Anterior cingulate cortex (tissue), 58 donors: ENCODE results near the gene BTBD8.
"Not testable (repeated sequence)": the region's sequence is repeated elsewhere in the genome, so short reads cannot be mapped to it uniquely, and the experiment has no call there.

Source experiments
- DNase-seq, 58 donors: peaks; one replicate each; lab custom pipeline; 2025; lab: John Stamatoyannopoulos, UW

BTBD8 gene

DNA sequence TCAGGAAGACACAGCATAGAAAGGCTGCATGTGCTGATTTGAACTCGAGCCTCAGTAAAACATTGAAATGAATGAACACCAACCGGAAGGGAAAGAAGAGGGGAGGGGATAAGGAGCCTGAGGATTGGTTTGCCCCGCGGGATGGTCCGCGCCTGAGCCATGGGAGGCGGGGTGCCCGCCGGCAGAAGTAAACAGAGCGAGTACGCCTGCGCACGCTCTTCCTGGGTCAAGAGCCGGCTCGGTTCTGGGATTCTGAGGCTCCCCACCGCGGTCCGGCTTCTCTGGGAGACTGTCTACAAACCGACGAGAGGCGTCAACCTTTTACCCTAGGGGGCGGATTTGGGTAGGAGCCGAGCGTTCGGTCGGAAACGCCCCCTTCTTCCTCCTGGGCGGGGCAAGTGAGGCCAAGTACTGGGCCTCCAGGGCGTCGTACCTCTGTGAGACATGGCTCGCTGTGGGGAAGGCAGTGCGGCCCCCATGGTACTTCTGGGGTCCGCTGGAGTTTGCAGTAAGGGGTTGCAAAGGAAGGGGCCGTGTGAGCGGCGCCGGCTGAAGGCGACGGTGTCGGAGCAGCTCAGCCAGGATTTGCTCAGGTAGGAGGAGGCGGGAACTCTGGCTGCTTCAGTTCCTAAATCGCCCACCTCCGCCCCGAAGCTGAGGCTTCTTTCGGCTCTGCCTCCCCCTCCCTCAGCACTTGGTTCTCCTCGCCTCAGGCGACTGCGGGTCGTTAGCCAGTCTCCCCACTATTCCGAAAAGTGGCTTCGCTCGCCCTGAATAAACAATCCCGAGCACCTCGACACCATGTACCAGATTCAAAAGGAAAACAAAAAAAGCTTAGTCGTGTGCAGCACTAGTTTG, at the start of gene BTBD8:
BTBD8 (plus strand) TSS at position 218 of the 858 bp plus-strand sequence; CDS start at position 445, 227 bp downstream.
- peak in 57 of 58 donors; percentile 20 to 90 (median 74) for DNase-seq

DNA sequence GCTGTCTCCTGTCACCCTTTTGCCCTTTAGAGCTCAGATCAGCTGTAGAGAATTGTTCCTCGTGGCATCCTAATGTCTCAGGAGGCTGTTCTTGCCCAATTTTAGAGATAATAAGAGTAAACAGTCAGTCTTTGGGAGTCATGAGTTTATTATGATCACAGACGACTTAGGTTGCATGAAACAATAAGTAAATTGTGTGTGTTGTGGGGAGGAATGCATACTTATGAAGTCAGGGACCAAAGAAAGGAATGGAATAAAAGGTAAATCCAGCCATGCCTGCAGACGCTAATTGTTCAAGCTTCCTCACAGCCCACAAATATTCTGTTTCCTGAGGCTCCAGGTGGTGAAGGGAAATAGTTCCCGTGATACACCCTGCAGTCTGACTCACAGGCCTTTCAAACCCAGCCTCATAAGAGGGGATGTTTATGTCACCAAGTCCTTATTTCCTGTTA, 49.5 kb upstream of the BTBD8 start:
- DNase-seq: no peak

DNA sequence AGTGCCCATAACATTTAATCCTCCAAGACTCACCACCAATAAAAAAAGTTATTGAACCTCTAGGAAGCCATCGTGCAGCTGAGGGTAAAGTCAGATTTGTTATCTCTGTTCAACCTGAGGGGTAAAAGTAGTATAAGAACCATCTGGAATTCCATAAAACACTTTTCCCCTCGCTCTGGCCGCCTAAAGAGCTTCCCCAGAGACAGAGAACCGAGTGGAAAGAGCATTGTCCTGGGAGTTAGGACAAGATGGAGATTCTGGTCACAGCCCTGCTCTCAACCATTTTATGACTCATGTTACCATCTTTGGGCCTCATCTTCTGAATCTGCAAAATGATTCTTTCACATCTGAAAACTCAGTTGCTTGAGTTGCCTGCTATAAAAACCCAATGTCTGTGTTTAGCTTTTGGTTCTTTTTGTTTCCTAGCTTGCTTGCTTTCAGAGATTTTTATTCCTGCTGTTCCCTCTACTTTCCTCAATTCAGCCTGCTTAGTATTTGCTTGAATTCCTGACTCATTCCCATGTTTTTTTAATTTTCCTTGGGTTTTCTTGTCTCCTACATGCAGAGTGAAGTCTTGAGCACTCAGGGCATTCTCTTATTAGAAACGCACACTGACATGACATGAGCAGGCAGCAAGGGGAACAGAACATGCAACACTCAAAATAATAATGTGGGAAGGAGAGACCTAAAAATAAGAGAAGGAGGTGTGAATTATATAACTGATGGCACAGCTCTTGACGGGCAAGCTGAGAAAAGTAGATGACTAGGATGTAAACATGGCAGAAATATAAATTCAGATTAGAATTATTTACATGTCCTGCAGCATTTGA, 48.6 kb upstream of the BTBD8 start:
- peak in 5 of 58 donors; percentile 0 to 37 (median 17) for DNase-seq

DNA sequence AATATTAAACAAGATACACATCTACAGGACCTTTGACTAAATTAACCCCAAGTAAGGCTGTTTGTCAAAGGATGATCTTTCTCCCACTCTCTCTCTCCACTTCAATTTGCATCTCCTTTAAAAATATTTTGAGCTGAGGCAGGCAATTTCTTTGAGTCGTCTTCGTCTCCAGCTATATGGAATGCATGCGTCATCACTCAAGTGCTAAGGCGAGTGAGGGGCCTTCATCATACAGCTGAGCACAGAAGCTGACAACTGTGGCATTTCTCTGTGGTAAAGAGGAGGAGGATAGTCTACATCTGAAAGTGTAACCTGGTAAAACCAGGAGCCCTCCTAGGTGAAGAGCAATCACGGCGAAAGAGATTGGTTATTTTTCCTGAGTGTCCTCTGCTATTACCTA, 42.7 kb upstream of the BTBD8 start:
- no peak for DNase-seq

DNA sequence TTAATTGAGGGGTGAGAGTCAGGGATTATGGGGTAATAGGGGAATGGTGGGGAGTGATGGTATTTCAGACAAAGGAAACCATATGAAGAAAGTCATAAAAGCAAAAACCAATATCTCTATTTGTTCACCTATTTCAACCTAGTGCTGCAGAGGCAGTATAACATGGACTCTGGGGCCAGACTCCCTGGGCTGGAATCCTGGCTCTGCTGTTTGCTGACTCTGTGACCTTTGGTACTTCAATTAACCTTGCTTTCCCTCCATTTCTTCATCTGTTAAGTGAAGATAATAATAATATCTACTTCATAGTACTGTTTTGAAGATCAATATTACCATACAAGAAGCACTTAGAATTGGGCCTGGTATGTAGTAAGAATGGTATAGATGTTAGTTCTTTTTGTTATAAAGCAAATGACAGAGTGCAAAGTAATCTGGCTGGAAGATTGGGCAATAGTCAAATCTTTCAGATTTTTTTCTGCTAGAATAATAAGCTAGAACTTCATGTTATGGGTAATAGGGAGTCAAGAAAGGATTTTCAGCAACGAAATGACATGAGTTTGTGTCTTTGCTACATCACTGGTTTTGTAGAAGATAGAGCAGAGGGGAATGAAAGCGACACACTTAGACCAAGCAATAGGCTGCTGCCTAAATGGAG, 41.3 kb upstream of the BTBD8 start:
- DNase-seq: no peak

DNA sequence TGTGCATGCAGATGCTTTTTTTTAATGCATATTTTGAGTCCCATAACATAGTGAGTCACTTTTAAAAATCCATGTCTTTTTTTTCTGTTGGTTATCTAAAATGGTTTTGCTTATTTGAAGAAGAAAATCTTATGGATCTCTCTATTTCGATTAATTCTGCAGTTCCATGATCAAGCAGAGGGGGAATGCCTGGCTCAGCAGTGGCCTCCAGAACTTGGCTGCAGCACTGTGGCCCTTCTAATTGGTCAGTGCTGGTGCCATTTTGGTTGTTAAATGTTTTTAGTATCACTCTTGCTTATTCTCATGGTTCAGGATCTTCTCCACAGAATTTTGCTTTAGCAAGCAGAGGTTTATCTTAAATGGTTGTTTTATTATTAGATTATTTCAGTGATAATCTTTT, 39.2 kb upstream of the BTBD8 start:
- no peak for DNase-seq

DNA sequence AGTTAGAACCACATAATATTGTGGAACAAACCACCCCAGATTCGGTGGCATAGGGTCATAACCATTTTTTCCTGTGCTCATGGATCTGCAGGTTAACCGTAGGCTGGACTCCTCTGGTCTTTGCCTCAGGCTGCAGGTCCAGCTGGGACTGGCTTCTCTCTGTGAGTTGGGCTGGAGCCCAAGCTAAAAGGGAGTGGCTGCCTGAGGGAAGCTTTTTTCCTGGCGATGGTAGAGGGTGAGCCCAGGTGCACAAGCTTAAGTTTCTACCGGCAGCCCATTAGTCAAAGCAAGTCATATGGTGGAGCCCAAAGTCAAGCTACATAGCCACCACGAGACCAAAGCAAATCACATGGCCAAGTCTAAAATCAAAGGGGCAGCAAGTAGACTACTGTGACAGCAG, 36.5 kb upstream of the BTBD8 start:
- no peak for DNase-seq

DNA sequence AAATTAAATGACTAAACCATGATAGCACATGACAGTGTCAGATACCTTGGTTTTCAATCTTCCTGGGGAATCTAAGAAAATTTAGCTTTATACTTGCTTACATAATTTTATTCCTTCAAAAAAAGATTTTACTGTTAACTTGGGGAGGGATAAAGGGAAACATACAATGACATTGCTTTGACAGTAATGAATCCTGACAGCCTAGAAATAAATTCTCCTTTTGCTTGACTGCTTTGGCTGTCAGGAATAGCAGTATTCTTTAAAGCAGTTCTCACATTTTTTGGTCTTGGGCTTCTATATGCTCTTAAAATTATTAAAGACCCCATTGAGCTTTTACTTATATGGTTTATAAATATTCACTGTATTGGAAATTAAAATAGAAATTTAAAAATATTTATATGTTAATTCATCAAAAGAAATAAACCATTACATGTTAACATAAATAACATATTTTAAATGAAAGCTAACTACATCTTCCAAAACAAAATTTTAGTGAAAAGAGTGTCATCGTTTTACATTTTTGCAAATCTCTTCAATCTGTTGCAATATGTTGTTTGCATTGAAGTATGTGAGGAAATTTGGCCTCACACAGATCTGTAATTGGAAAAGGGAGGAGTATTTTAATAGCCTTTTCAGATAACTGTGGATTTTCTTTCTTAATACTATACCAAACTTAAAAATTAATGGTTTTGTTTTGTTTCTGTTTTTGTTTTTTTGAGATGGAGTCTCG, 34.2 kb upstream of the BTBD8 start:
- no peak for DNase-seq

DNA sequence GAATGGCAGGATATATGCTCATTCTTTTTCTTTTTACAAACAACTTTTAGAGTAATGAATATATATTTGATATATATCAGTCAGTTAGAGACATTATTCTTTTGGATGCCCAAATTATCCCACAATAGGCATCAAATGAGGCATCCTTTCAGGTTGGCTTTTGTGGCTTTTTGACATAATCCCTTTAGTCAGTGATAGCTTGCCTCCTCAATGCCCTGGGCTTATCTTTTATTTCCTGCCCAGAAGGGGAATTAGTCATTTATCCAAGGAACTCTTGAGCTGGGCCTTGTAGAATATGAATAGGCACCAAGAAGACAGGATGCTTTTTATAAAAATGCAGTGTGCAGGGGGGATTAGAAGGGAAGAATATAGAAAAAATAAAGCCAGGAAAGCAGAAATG, 28.2 kb upstream of the BTBD8 start:
- DNase-seq: no peak

DNA sequence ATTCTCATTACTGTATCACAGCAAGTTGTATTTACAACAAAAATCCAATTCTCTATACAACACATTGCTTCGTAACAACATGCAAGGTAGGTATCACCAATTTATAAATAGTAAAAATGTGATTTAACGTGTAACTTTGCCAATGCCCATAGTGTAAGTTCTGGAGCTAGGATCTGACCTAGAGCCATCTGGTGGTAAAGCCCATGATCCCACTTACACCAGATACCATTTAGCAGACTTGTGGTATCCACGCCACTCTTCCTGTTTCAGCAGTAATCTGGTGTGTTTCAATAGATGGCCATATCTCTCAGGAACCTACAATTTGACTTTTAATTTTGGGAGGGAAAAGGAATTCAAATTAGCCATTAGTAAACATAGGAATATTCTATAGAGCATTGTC, 15.1 kb upstream of the BTBD8 start:
- DNase-seq: no peak

DNA sequence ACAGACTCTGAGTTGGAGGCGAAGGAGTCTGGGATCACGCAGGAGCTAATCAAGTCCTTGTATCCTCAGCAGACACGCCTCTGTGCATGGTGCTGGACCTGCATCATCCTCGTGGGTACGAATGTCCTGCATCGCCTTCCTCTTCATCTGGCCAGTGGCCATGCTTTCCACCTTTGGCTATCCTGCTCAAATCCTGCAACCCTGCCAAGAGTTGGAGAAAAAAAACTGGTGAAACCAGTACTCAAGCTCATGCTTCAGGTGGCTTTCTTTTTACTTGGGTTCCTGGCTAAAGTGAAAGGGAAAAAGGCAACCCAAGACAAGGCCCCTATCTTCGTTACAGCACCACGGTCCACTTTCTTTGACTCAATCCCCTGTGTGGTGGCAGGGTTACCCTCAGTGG, 13.8 kb upstream of the BTBD8 start:
- DNase-seq: no peak

DNA sequence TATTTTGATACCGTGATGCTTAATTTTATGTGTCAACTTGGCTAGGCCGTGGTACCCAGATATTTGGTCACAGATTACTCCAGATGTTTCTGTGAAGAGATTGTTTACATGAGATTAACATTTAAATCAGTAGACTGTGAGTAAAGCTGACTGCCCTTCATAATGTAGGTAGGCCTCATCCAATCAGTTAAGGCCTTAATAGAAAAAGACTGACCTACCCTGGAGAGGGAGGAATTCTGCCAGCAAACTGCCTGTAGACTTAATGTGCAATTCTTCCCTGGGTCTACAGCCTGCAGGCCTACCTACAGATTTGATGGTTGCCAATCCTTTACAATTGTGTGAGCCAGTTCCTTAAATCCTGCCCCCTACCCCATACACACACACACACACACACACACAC, 9.3 kb upstream of the BTBD8 start:
- no peak for DNase-seq

DNA sequence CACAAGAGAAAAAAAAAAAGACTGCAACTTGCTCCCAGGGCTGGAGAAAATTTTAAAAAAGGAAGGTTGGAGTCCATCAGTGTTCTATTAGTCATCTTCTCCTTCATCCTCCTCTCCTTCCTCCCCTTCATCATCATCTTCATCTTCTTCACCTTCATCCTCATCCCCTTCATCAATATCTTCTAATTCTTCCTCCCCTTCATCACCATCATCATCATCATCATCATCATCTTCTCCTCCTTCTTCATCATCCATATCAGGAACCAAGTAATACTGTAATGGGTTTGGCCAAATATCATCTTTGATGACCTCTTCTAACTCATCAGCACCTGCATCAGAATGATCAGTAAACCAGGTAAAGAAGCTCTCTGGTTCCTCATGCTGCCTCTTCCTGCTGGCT, 5.7 kb upstream of the BTBD8 start:
- DNase-seq: not testable (repeated sequence)

DNA sequence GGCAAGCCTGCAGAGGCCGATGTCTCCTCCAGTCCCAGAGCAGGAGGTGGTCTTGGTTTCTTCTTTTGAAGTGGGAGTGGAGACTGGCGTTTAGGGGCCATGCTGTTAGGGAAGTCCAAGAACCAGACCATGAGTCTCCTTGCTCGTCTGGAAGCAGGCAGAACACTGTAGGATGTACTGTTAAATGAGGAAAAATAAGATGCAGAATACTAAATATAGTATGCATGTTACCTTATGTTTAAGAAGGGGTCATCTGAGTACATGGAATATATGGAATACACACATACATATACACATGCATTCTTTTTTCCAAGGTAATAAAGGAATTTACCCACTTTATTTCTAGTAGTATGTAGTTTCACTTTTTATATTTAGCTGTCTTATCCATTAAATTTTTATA, 4.8 kb upstream of the BTBD8 start, which contains the start of gene SETSIP:
SETSIP (minus strand) TSS at position 101 of the 400 bp plus-strand sequence; CDS start at position 101, 0 bp downstream.
- no peak for DNase-seq

DNA sequence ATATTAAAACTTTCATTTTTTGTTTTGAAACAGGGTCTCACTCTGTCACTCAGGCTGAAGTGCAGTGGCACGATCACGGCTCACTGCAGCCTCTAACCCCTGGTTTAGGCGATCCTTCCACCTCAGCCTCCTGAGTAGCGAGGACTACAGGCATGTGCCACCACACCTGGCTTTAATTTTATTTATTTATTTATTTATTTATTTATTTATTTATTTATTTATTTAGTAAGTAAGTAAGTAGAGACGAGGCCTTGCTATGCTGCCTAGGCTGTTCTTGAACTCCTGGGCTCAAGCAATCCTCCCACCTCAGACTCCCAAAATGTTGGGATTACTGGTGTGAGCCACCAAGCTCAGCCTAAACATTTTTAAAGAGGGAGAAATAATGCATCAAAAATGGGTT, 3.8 kb upstream of the BTBD8 start:
- DNase-seq: no peak

DNA sequence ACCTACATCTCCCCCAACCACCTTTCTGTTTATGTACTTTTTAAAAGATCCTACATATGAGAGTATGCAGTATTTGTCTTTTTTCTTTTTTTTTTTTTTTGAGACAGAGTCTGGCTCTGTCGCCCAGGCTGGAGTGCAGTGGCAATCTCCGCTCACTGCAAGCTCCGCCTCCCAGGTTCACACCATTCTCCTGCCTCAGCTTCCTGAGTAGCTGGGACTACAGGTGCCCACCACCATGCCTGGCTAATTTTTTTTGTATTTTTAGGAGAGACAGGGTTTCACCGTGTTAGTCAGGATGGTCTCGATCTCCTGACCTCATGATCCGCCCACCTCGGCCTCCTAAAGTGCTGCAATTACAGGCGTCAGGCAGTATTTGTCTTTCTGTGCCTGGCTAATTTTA, 2.1 kb upstream of the BTBD8 start:
- not testable (repeated sequence) for DNase-seq

DNA sequence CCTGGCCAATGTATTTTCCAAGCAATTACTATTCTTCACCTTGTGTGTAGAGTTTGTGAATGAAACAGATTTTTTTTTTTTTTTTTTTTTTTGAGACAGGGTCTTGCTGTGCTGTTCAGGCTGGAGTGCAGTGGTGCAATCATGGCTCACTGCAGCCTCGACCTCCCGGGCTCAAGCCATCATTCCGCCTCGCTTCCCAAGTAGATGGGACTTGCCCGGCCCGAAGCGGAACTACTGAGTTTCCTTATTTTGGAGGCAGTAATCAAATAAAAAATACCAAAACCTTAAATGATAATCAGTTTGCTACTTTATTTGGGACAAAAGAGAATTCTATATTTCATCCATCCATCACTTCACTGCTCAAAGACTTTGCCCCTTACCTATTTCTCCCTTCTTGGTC, 704 bp upstream of the BTBD8 start:
- DNase-seq: peak in 1 of 58 donors; percentile 1

DNA sequence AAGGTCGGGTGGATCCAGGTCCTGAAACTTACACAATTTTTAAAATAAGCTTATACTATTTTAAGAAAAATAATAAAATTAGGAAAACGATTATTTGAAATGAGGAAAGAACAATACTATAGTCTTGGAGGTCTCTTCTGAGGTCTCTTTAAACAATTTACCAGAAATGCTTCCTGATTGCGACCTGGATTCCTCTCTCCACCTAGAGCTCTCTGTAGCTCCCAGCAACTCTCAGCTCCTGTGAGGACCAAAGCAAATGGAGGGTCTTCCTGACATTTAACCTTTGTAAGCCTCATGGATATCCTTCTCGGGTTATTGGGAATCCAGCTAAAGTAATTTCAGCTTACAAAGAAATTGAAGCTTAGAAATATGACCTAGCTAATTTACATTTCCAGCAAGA, 886 bp downstream of the BTBD8 start:
- DNase-seq: no peak

DNA sequence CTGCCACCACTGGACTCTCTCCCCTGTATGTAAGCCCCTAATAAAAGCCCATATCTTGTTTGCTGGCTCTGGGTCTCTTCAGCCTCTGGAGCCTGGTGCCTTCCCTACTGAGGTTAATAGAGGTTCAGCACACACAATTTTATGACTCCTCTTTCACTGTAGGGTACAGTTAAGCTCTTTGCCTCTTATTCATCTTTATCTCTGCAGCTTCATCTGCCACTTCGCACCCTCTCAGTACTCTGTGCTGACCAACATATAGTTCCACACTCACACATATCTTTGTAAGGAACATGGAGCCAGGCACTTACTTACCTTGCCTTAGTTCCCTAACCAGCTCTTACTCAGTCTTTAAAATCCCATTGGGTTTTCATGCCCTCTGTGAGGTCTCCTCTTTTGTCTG, 4.5 kb downstream of the BTBD8 start:
- DNase-seq: no peak

DNA sequence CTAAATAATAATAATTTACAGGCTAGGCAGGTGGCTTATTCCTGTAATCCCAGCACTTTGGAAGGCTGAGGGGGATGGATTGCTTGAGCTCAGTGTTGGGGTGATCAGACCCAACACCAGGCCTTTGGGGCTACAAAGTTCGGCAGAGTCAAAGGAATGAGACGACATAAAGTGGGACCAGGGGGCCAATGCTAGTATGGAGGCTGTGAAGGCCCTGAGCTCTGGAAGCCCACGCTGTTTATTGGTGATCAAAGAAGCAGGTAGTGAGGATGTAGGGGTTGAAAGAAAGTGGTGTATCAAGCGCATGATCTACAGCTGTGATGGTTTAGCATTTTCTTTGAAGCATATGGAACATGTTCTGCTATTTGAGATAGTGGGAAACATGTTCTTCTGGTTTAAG, 5.6 kb downstream of the BTBD8 start:
- no peak for DNase-seq
